ENCODE measurements around the gene RSPH6A. TPM values are rescaled to one million over a fixed set of nuclear protein-coding genes. Genes with fewer than 3 reads are reported as not detected.
A peak's percentile ranks its signal among the peaks of the same experiment; 100 is the strongest.

Gene RSPH6A
- total RNA-seq, 4 donors from 2014 or later, result 1.1 TPM; not detected in 3

DNA sequence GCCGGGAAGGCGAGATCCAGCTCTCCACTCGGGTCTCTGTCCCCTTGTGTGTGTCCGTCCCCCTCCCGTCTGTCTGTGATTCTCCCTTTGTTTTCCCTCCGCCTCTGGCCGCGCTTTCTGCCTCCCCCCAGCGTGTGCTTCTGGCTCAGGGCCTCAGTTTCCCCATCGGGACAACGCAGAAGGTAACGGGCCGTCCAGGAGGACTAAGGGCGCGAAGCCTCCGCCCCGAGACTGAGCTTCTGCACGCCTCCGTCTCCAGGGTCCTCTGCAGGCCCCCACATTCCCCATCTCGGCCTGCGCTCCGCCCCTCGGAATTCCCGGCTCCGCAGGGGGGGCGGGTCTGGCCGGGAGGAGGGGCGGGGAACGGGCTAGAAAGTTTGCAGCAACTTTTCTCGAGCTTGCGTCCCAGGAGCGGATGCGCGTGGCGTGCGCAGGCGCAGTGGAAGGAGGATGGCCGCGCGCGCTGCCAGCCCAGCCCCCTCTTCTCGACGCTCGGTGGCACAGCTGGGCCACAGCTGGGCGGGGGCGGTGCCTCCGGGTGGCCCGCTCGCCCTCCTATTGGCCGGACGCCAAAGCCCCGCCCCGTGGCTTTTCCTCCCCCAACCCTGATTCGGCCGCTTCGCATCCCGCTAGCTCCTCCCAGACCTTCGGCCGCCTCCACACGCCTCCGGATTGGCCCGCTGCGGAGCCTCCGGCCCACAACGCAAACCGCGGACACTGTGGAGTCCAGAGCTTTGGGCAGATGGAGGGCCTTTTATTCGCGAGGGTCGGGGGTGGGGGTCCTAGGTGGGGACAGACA is 45.9 kb downstream of the RSPH6A start, which contains the start of gene SIX5:
Gene SIX5 (minus strand): TSS at position 269 of the 799 bp plus-strand sequence. CDS start 408 bp downstream, outside the sequence.
- WGBS, 2 donors (ENCODE audit: low coverage in 1 of 2), result 0% methylated on average over 11 to 70 of the region's 70 CpGs

DNA sequence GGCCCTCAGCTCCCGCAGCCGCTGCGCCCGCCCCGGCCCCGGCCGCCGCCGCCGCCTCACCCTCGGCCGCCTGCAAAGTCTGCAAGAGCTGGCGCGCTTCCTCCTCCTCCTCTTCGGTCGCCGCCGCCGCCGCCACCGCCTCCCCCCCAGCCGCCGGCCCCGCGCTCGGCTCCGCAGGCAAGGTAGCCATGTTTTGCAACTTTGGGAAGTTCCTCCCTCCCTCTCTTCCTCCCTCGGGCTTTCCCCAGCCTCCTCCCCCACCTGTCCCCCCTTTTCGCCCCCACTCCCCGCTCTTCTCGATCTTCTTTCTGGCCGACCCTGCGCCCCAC is 46.5 kb downstream of the RSPH6A start:
- no peaks in the 10 kb centered on the region for H3K9me3 ChIP-seq
- in situ Hi-C loops (cut with MboI; ENCODE audit: low pct_ligation_motif_present in 1 of 4, low pct_unique_long_range_greater_than_20kb in 1 of 4, low sequenced_read_pairs in 3 of 4) (no loop called here), intact Hi-C loops (cut with DNase I; ENCODE audit: low total_unique reads) (loop anchor here (10.0 kb wide), 1 partner anchor 54 kb away; no protein-coding TSS in a partner anchor)
- 0% methylated on average over 32 of the region's 33 CpGs; no CpG with 5 or more reads in 1 of the 2 donors for WGBS, 2 donors (ENCODE audit: low coverage in 1 of 2)
- TF ChIP-seq EP300 (IDR thresholded peaks at IDR 0.05; ENCODE audit: low read depth) (no peak), POLR2A (IDR thresholded peaks at IDR 0.05) (no peak), POLR2AphosphoS5 (IDR thresholded peaks at IDR 0.05) (no peak), CTCF (IDR thresholded peaks at IDR 0.05) (no peak)
- no peaks in the 10 kb centered on the region for H3K36me3 ChIP-seq
- peak overlapping the region; percentile 64 to 86 (median 80) for H3K4me3 ChIP-seq
- peak; percentile 50 for DNase-seq
- H3K27me3 ChIP-seq, result no peaks in the 10 kb centered on the region
- H3K4me1 ChIP-seq, result peaks cover 19 to 54% (median 43%) of the 10 kb centered on the region in 4 donors
- peak overlapping the region; percentile 86 to 98 (median 94) for H3K27ac ChIP-seq

More for the DNA sequence above, 45.9 kb downstream of the RSPH6A start, which contains the start of gene SIX5:
- Histone ChIP-seq H3K4me3 (peak within 1 kb of the TSS; percentile 64 to 86 (median 80)), H3K27ac (peak within 1 kb of the TSS; percentile 86 to 98 (median 94)), H3K36me3 (no peaks in the 10 kb centered on the region), H3K4me1 (peaks cover 19 to 49% (median 40%) of the 10 kb centered on the region in 4 donors), H3K27me3 (no peaks in the 10 kb centered on the region), H3K9me3 (no peaks in the 10 kb centered on the region)
- TF ChIP-seq POLR2AphosphoS5 (IDR thresholded peaks at IDR 0.05) (peak; percentile 87 to 92 (median 92)), EP300 (IDR thresholded peaks at IDR 0.05; ENCODE audit: low read depth) (no peak), CTCF (IDR thresholded peaks at IDR 0.05) (no peak), POLR2A (IDR thresholded peaks at IDR 0.05) (peak; percentile 85)
- peak; percentile 99 for DNase-seq
- intact Hi-C loops (cut with DNase I; ENCODE audit: low total_unique reads), result loop anchor here (10.0 kb wide), 1 partner anchor 54 kb away; no protein-coding TSS in a partner anchor
- in situ Hi-C loops (cut with MboI; ENCODE audit: low pct_ligation_motif_present in 1 of 4, low pct_unique_long_range_greater_than_20kb in 1 of 4, low sequenced_read_pairs in 3 of 4), result no loop called here

- Histone ChIP-seq H3K4me1 (peaks cover 19 to 53% (median 43%) of the 10 kb centered on the region in 4 donors), H3K27me3 (no peaks in the 10 kb centered on the region), H3K27ac (peak overlapping the region; percentile 86 to 98 (median 94)), H3K36me3 (no peaks in the 10 kb centered on the region), H3K9me3 (no peaks in the 10 kb centered on the region), H3K4me3 (peak overlapping the region; percentile 64 to 86 (median 80))
- in situ Hi-C loops (cut with MboI; ENCODE audit: low pct_ligation_motif_present in 1 of 4, low pct_unique_long_range_greater_than_20kb in 1 of 4, low sequenced_read_pairs in 3 of 4), result no loop called here
- peak; percentile 70 for DNase-seq
- TF ChIP-seq EP300 (IDR thresholded peaks at IDR 0.05; ENCODE audit: low read depth), result no peak
- TF ChIP-seq POLR2AphosphoS5 (IDR thresholded peaks at IDR 0.05), result peak; percentile 37 to 75 (median 44)
- TF ChIP-seq POLR2A (IDR thresholded peaks at IDR 0.05), result peak; percentile 50
- intact Hi-C loops (cut with DNase I; ENCODE audit: low total_unique reads), result loop anchor here (10.0 kb wide), 1 partner anchor 53 kb away; no protein-coding TSS in a partner anchor
- WGBS, 2 donors (ENCODE audit: low coverage in 1 of 2), result 0% methylated on average over 36 of the region's 102 CpGs; no CpG with 5 or more reads in 1 of the 2 donors
Observed at GRCh38 chr19:45767881-45768654, 47.0 kb downstream of the RSPH6A start.

GRCh38 chr19:45767410-45767880 is 47.7 kb downstream of the RSPH6A start:
- DNase-seq, result peak; percentile 74
- intact Hi-C loops (cut with DNase I; ENCODE audit: low total_unique reads) (loop anchor here (10.0 kb wide), 1 partner anchor 53 kb away; no protein-coding TSS in a partner anchor), in situ Hi-C loops (cut with MboI; ENCODE audit: low pct_ligation_motif_present in 1 of 4, low pct_unique_long_range_greater_than_20kb in 1 of 4, low sequenced_read_pairs in 3 of 4) (no loop called here)
- H3K27ac ChIP-seq, result peak overlapping the region; percentile 86 to 98 (median 94)
- peaks cover 19 to 53% (median 42%) of the 10 kb centered on the region in 4 donors for H3K4me1 ChIP-seq
- H3K36me3 ChIP-seq, result no peaks in the 10 kb centered on the region
- WGBS, 2 donors (ENCODE audit: low coverage in 1 of 2), result 13% methylated on average over 31 of the region's 31 CpGs; no CpG with 5 or more reads in 1 of the 2 donors
- no peaks in the 10 kb centered on the region for H3K9me3 ChIP-seq
- H3K27me3 ChIP-seq, result no peaks in the 10 kb centered on the region
- peak overlapping the region; percentile 64 to 86 (median 80) for H3K4me3 ChIP-seq
- peak; percentile 58 to 67 (median 60) for TF ChIP-seq POLR2AphosphoS5 (IDR thresholded peaks at IDR 0.05)
- TF ChIP-seq CTCF (IDR thresholded peaks at IDR 0.05), result no peak
- peak; percentile 60 for TF ChIP-seq POLR2A (IDR thresholded peaks at IDR 0.05)
- no peak for TF ChIP-seq EP300 (IDR thresholded peaks at IDR 0.05; ENCODE audit: low read depth)
